ENCODE measurements around the gene KLHDC4. TPM values are rescaled to one million over a fixed set of nuclear protein-coding genes. Genes with fewer than 3 reads are reported as not detected.
"Not testable (repeated sequence)": the region's sequence is repeated elsewhere in the genome, so short reads cannot be mapped to it uniquely, and the experiment has no call there.

Gene KLHDC4
- total RNA-seq, 4 donors from 2014 or later: 16.2 to 29.4 (median 21.5) TPM

DNA sequence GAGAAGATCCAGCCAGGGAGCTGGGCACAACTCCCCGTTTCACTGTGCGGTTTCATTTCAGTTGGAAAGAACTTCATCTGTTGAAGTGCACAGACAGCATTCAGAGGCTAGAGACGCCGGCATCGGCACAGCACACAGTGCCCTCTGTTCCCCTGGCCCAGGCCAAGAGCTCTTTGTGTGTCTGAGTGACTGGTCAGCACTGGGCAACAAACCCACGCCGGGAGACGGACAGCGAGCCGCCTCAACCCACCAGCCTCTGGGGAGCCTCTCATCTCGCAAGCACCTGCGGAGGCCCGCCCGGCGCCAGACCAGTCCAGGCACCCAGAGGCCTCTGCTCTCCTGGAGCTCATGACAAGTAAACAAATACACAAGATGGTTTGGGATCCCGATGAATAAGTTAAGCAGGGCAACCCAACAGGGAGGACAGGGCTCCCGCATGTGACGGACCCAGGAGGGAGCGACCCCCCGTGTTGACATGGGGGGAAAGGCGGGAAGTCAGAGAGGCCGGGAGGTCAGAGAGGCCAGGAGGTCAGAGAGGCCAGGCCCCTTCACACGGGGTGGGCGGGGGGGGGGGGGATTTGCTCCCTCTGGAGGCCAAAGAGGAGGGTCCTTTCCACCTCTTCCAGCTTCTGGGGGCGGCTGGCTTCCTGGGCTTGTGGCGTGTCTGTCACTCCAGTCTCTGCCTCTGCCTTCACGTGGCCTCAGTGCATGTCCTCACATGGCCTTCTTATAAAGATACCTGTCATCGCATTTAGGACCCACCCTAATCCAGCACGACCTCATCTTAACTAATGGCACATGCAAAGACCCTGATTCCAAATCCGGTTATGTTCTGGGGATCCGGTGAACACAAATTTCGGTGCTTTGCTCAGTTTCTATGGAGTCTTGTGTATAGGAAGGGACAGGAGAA lies 25.8 kb upstream of the KLHDC4 start:
- Histone ChIP-seq H3K27ac (peak overlapping the region; percentile 79 to 88 (median 82)), H3K4me3 (no peak overlapping the region), H3K36me3 (no peaks in the 10 kb centered on the region), H3K4me1 (peaks cover 13 to 50% (median 36%) of the 10 kb centered on the region in 3 donors), H3K9me3 (no peaks in the 10 kb centered on the region), H3K27me3 (peaks cover 0 to 23% (median 0%) of the 10 kb centered on the region in 4 donors)
- TF ChIP-seq, protein P1, sequence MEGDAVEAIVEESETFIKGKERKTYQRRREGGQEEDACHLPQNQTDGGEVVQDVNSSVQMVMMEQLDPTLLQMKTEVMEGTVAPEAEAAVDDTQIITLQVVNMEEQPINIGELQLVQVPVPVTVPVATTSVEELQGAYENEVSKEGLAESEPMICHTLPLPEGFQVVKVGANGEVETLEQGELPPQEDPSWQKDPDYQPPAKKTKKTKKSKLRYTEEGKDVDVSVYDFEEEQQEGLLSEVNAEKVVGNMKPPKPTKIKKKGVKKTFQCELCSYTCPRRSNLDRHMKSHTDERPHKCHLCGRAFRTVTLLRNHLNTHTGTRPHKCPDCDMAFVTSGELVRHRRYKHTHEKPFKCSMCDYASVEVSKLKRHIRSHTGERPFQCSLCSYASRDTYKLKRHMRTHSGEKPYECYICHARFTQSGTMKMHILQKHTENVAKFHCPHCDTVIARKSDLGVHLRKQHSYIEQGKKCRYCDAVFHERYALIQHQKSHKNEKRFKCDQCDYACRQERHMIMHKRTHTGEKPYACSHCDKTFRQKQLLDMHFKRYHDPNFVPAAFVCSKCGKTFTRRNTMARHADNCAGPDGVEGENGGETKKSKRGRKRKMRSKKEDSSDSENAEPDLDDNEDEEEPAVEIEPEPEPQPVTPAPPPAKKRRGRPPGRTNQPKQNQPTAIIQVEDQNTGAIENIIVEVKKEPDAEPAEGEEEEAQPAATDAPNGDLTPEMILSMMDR (IDR thresholded peaks at IDR 0.05): no peak
- TF ChIP-seq POLR2A (IDR thresholded peaks at IDR 0.05): no peak
- DNase-seq: no peak
- intact Hi-C loops (cut with DNase I): no loop called here
- 63 to 71% methylated on average over 24 to 31 of the region's 32 CpGs for WGBS, 2 donors

DNA sequence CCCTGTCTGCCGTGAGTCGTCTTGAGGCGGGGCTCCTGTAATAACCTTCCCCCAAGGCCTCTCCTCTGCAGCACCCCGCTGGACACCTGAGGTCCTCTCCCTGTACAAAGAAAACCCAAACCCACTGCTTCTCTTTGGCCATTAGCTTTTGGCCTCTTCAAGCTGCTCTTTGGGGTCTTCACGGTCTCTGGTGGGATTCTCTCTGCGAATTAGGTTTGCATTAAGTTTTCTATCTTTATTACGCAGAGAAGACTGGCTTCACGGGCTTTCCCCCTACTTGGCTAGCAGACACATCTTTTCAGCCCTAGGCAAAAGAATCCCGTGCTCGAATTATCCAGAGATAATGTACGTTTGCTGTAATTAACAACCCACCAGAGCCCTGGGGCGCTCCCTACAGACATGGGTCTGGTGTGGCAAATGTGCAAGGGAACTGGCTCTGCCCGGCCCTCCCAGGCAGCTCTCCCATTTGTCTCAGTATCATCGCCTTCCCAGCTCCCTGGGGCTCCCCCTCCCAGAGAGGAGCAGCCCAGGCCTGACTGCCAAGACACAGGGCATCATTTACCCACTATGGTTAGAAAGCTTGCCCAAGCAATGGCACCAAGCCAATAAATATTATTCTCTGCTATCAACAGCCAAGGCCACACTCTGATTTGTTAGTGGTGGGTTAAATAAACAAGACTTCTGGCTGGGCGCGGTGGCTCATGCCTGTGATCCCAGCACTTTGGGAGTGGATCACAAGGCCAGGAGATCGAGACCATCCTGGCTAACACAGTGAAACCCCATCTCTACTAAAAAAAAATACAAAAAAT lies 24.7 kb upstream of the KLHDC4 start:
- no peak for DNase-seq
- no peaks in the 10 kb centered on the region for H3K36me3 ChIP-seq
- peaks cover 13 to 50% (median 36%) of the 10 kb centered on the region in 3 donors for H3K4me1 ChIP-seq
- peaks cover 0 to 23% (median 0%) of the 10 kb centered on the region in 4 donors for H3K27me3 ChIP-seq
- H3K9me3 ChIP-seq: no peaks in the 10 kb centered on the region
- H3K27ac ChIP-seq: peak overlapping the region; percentile 79 to 88 (median 82)
- intact Hi-C loops (cut with DNase I): no loop called here
- no peak overlapping the region for H3K4me3 ChIP-seq
- no peak for TF ChIP-seq POLR2A (IDR thresholded peaks at IDR 0.05)
- TF ChIP-seq, protein P1 (IDR thresholded peaks at IDR 0.05): no peak
- WGBS, 2 donors: 35 to 44% methylated on average over 12 to 15 of the region's 17 CpGs

DNA sequence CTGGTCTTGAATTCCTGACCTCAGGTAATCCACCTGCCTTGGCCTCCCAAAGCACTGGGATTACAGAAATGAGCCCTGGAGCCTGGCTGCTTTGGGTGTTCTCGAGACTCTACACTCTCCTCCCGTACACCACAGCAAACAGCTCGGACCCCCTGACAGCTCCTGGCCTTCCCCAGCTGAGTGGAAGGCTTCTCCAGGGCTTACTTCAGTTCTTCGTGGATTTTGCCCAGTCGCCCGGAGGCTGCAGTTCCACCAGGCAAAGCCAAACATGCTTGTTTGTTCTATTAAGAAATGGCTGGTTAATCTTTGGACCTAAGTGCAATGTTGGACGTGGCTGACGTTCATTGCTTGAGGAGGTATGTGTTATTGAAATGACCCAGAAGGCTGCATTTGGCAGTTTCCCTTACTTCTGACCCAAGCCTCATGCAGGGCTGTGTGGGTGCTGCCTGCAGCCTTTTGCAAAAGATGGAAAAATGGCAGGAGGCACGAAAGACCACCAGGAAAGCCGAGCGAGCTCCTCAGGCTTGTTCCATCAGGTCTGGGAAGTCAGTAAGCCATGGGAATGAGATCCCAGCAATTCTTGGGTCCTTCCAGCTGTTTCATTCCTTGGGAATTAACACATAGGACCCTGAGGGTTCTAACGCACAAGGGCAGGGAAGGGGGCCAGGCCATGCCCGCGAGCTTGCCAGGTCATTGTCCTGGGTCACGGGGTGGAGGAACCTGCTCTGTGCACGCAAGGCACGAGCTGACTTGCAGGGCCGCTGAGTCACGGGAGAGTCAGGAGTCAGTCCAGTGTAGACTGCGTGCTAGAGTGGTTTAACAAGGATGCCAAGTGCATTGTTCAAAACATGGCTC lies 23.9 kb upstream of the KLHDC4 start:
- intact Hi-C loops (cut with DNase I): no loop called here

DNA sequence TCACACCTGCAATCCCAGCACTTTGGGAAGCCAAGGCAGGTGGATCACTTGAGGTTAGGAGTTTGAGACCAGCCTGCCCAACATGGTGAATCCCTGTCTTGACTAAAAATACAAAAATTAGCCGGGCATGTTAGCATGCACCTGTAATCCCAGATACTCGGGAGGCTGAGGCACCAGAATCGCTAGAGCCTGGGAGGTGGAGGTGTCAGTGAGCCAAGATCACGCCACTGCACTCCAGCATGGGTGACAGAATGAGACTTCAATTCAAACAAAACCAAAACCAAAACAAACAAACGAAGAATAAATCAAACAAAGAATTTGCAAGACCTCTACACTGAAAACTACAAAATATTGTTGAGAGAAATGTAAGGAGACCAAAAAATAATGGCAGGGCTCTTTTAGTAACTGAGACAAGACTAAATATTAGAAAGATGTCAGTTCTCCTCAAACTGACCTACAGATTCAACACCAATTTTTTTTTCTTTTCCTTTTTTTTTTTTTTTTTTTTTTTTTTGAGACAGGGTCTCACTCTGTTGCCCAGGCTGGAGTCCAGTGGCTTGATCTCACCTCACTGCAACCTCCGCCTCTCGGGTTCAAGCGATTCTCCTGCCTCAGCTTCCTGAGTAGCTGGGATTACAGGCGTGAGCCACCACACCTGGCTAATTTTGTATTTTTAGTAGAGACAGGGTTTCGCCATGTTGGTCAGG lies 23.1 kb upstream of the KLHDC4 start:
- Histone ChIP-seq H3K27ac (peak overlapping the region; percentile 79 to 88 (median 82)), H3K27me3 (peaks cover 0 to 24% (median 0%) of the 10 kb centered on the region in 4 donors), H3K4me1 (peaks cover 13 to 50% (median 36%) of the 10 kb centered on the region in 3 donors)
- H3K4me3 ChIP-seq; intact Hi-C loops (cut with DNase I); H3K9me3 ChIP-seq; H3K36me3 ChIP-seq; DNase-seq: not testable (repeated sequence)
- WGBS, 2 donors: 43 to 50% methylated on average over 7 to 10 of the region's 10 CpGs

More for the DNA sequence above, 23.9 kb upstream of the KLHDC4 start:
- peaks cover 13 to 50% (median 36%) of the 10 kb centered on the region in 3 donors for H3K4me1 ChIP-seq
- H3K4me3 ChIP-seq: no peak overlapping the region
- H3K36me3 ChIP-seq: no peaks in the 10 kb centered on the region
- no peak for TF ChIP-seq POLR2A (IDR thresholded peaks at IDR 0.05)
- TF ChIP-seq, protein P1 (IDR thresholded peaks at IDR 0.05): no peak
- peaks cover 0 to 23% (median 0%) of the 10 kb centered on the region in 4 donors for H3K27me3 ChIP-seq
- peak overlapping the region; percentile 79 to 88 (median 82) for H3K27ac ChIP-seq
- 17 to 52% methylated on average over 15 to 19 of the region's 20 CpGs for WGBS, 2 donors
- no peak for DNase-seq
- H3K9me3 ChIP-seq: no peaks in the 10 kb centered on the region

DNA sequence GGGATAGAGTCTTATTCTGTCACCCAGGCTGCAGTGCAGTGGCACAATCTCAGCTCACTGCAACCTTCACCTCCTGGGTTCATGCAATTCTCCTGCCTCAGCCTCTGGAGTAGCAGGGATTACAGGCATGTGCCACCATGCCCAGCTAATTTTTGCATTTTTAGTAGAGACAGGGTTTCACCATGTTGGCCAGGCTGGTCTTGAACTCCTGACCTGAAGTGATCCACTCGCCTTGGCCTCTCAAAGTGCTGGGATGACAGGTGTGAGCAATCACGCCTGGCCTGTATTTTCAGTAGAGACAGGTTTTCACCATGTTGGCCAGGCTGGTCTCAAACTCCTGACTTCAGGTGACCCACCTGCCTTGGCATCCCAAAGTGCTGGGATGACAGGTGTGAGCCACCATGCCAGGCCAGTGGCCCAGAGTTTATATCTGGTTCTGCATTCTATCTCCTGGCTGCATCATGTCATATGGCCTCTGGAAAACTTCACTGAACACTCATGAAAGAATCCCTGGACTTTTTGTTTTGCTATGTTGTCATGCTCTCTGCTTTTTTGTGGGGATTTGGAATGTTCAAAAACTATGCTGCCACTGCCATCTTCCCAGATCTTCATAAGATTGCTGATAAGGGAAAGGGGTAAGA lies 21.8 kb upstream of the KLHDC4 start:
- DNase-seq; H3K9me3 ChIP-seq; H3K4me3 ChIP-seq; intact Hi-C loops (cut with DNase I); H3K36me3 ChIP-seq: not testable (repeated sequence)
- WGBS, 2 donors: 85% methylated on average over 2 of the region's 2 CpGs; no CpG with 5 or more reads in 1 of the 2 donors
- peaks cover 0 to 36% (median 0%) of the 10 kb centered on the region in 4 donors for H3K27me3 ChIP-seq
- H3K27ac ChIP-seq: peak overlapping the region in 2 of 4 donors; percentile 79 to 88
- H3K4me1 ChIP-seq: peaks cover 13 to 50% (median 33%) of the 10 kb centered on the region in 3 donors
